ENCODE measurements around the gene HOXB13.

Gene HOXB13

DNA sequence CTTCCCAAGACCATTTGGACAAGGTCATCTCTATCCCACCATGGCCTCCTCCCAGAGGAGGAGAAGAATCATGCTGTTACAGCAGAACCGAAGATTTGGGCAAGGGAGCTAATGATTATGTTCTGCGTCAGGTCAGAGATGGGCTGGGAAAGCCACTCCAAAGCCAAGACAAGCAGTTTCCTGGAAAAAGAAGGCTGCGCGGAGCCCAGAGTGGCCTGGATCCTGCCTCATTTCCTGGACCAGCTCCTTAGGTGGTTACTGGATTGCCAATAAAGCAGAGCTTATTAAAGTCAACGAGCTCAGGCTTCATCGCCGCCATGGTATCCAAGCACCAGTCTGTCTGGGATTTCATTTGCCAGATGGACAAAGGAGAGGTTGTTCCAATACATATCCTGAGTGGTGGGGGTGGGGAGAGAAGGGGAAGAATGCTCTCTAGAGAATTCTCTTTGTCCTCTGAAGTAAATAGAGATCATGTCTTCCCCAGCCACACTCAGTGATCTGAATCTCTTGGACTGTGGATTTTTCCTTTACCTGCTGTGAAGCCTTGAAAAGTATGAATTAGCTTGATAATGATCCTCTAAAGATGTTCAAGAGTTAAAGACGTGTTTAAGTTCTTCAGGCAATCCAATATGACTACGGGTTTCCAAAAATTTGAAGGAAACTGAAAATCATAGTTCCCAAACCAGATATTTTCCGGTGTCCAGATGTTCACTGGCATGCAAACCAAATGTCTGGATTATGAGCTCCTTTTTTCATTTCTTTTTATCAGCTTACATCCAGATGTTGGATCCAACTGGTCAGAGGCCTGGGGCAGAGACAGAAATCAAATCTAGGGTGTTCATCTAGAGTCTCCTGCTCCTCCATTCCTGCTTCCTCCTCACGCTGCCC lies 23.9 kb downstream of the HOXB13 start:
- DNase-seq = no peak

GRCh38 chr17:48701864-48702532 lies 26.6 kb downstream of the HOXB13 start:
- DNase-seq = no peak

DNA sequence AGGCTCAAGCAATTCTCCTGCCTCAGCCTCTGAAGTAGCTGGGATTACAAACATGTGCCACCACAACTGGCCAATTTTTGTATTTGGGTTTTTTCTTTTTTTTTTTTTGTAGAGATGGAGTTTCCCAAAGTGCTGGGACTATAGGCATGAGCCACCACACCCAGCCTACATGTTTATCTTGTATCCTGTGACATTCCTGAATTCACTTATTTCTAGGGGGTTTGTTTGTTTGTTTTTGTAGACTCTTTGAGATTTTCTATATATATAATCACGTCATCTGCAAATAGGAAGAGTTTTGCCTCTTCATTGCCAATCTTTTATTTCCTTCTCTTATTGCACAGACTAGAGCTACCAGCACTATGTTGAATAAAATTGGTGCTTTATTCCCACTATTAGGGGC lies 35.4 kb downstream of the HOXB13 start:
- no peak for DNase-seq

- DNase-seq = no peak
These were observed 36.5 kb downstream of the HOXB13 start for GRCh38 chr17:48692049-48692448.

DNA sequence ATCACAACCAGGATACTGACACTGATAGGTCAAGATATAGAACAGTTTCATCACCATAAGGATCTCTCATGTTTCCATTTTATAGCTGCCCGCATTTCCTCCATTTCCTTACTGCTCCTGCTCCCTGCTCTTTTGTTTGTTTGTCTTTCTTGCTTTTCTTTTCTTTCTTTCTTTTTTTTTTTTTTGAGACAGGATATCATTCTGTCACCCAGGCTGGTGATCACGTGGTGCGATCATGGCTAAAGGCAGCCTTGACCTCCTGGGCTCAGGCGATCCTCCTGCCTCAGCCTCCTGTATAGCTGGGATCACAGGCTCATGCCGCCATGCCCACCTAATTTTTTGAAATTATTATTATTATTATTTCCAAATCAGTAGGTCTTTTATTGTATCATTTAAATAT lies 37.9 kb downstream of the HOXB13 start:
- no peak for DNase-seq

DNA sequence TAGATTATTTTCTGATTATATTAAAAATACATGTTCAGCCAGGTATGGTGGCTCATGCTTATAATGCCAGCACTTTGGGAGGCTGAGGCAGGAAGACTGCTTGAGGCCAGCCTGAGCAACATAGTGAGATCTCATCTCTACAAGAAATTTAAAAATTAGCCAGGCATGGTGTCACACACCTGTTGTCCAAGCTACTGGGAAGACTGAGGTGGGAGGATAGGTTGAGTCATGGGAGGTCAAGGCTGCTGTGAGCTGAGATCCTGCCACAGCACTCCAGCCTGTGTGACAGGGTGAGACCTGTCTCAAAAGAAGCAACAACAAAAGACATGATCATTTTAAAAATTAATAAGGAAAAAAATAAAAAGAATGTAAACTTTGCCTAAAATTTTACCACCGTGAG lies 46.9 kb downstream of the HOXB13 start:
- DNase-seq = no peak

DNA sequence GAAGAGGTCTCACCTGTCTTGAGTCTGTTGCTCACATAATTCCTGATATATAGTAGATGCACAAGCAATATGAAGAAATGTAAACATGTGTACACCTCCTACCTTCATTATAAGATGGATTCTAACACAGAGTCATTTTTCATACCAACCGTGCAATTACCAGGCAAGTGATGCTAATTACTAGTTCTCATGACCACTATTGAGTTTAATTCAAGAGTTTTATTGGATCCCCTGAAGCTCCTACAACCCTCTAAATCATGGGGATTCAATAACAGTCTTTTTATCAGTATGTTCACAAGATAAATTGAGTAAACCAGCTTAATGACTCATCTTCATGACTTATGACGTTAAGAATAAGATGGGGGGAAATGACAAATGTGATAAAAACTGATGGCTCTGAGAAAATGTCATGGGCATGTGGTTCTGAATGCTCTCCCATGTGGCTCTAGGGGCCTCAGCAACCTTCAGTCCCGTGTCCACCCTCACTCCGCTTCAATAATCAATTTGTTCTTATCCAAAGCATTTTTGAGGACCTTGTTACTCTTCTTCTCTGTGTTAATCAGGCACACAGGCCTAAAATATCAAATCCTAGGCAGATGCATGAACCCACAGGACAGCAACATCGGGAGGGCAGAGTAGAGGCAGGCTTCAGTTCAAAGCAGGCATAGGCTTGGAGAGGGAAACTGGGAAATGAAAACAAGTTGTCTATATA lies 49.0 kb downstream of the HOXB13 start:
- no peak for DNase-seq

DNA sequence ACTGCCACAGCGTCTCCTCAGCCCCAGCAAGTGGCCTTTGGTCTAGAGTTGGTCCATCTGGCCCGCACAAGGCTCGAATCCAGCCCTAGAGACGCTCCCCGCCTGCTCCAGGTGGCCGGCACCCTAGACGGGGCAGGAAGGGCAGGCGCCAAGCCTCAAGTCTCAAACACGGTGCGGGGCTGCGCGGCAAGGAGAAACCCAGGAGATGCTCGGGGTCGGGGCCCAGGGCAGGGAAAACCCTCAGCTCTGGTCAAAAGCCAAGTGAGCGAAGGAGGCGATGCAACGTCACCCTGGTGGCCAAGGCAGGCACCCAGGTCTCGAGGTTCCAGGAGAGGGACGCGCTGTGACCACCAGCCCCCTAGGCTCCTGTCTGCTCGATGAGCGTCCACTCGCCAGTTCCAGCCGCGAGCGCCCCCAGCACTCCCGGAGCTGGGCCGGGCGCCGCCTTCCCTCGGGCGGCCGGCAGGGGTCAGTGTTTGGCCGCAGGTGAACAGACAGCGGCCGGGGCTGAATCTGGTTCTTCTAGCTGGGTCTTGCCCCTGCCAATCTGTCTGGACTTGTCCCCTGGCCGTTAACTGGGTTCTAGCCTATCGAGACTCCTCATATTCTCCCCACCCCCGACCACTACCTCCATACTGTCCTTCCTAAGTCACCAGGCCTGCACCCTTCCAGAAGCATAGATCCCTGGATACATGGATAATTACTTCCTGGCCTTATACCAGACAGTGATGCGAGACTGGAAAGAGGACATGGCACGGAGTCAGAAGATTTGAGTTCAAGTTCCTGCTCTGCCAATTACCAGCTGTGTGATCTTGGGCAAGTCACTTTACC lies 50.2 kb downstream of the HOXB13 start:
- DNase-seq = peak; percentile 43

DNA sequence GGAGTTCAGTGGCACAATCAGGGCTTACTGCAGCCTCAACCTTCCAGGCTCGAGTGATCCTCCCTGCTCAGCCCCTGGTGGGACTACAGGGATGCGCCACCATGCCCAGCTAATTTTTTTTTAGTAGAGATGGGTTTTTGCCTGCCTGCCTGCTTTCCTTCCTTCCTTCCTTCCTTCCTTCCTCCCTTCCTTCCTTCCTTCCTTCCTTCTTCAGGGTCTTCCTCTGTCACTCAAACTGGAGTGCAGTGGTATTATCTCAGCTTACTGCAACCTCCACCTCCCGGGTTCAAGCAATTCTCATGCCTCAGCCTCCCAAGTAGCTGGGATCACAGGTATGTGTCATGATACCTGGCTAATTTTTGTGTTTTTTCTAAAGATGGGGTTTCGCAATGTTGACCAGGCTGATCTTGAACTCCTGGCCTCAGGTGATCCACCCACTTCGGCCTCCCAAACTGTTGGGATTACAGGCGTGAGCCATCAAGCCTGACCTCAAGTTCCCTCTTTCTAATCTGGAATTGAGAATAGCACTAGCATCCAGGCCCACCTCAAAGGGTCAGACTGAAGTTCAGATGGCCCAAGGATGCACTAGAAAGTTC lies 51.5 kb downstream of the HOXB13 start:
- DNase-seq = no peak

Data from NCI-H1694 treated with DMSO at 0.1 percent for 48 hours (cell line).